T-helper 1 cell treated with Interleukin-12 subunit alpha and Interleukin-12 subunit beta and Interleukin-4 antibody, amounts not matched to agents 30 ng/mL and 1 ng/mL, for 36 hours (primary cell): ENCODE data around the gene BLID. TPM values are rescaled to one million over a fixed set of nuclear protein-coding genes. Genes with fewer than 3 reads are reported as not detected.

ENCODE experiments used
- intact Hi-C: fragments of 100-400 bp; cut with micrococcal nuclease; formaldehyde crosslinking; loops from one replicate; pipeline ENCODE4 v1.15.1; 2024
- total RNA-seq: library from RNA; stranded (reverse); gene quantifications from 2 replicates; pipeline ENCODE4 v1.2.3, GENCODE V29; 2022

BLID gene, protein sequence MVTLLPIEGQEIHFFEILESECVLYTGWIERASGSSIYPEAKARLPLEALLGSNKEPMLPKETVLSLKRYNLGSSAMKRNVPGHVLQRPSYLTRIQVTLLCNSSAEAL
- not detected in 2 replicates for total RNA-seq

DNA sequence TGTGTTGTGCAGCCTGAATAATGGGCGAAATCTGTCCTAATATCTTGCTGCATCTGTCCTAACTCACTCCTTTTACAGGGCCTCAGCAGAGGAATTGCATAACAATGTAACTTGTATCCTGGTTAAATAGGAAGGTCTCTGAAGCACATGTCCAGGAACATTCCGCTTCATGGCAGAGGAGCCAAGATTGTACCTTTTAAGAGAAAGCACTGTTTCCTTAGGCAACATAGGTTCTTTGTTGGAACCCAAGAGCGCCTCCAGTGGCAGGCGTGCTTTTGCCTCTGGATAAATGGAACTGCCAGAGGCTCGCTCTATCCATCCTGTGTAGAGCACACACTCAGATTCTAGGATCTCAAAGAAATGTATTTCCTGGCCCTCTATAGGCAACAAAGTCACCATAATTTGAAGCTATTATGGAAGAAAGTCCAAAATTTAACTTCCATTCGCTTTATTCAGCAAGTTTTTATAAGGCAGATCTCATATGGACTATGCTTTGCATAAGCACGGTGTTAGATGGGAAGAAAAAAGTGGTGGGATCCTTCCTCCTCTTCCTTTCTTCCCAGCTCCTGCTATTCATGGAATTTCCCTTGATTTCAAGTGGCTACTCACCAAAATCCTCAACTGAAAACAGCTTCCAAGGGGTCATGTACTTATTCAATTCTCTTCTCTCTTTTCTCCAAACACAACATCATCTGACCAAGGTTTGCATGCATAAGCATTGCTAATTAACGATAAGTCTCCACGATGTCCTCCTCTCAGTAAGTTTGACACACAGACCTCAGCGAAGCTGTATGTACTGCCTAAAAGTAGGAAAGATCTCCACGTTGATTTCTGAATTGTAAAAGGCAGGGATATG is at the start of gene BLID:
Gene BLID, minus strand, starts transcription at position 692 of the 856 bp plus-strand sequence. Its CDS starts 293 bp downstream, at position 399.
- intact Hi-C loops, result no loop called here

- intact Hi-C loops, result no loop called here
Observed at GRCh38 chr11:122163053-122163819, 47.2 kb upstream of the BLID start.

- intact Hi-C loops, result no loop called here
Observed at GRCh38 chr11:122162095-122162494, 46.1 kb upstream of the BLID start.

DNA sequence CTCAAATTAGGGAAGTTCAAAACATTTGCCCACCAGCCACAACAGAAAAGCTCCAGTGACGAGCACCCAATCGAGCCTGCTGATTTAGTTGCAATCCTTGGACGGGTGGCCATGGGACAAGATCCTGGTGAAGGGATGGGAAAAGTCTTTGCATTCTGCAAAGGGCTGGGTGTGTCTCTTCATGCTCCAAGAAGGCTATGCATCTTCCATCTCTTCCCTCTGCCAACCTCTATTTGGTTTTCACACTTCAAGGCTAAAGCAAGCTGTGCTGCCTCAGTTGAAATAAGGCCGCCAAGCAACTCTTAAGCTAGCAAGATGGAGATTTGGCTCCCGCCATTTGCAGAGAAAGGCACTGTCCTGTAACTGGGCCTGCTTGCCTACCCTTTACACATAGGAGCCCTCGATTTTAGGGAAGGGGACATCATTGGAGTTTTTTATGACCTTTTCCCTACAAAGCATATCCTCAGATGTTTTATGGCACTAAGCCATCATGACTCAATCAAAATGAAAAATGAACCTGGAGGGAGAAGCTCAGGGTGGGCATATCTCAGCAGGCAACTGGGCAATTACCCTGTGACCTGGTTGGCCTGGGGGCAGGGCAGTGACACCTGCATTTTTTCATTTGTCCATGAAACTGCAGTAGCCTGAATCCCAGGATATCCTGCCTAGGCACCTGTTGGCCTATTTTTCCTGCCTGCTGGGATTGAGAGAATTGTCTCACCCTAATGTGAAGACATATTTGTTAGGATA is 45.0 kb upstream of the BLID start:
- intact Hi-C loops, result no loop called here

DNA sequence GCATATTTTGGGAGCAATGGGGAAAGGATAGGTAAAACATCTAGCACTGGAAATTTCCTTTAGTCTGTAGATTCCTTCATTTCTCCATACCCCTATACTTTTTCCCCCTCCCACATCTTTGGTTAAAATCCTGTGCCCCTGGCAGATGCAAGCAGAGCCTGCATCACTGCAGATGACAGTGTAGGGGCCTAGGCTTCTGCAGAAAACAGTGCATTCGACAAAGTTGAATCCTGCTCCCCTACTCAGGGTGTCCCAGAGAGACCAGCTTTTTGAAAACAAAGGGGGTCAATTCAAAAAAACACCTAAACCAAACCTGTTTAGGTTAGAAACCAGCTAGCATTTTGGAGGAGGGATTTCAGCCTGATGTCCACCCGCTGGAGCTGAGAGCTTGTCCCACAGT is 43.8 kb upstream of the BLID start:
- intact Hi-C loops, result no loop called here

DNA sequence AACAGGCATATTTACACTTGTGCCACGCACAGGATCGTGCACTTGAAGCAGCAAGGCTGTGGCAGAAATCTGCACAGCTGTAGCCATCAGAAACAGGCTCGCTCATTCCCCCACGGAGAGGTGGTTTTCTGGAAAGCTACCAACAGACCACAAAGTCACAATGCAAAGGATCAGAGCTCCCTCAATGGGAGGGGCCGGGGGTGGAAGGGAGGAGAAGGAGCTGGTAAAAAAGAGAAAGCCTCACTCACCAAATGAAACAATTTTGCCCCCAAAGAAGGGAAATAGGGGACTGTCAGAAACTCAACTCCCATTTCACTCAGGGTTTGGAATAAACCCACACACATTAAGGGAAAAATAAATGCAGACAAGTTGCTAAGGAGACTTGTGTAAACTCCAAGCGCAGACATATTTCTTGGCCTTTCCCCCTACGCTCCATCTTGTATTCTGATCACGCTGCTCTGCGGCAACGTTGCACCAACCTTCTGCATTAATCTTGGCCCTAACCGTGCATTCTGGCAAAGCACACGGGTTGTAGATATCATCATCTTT is 43.2 kb upstream of the BLID start:
- intact Hi-C loops, result no loop called here

- intact Hi-C loops, result no loop called here
Observed at GRCh38 chr11:122158171-122158570, 42.2 kb upstream of the BLID start.

GRCh38 chr11:122157653-122158161 is 41.7 kb upstream of the BLID start:
- intact Hi-C loops, result no loop called here

DNA sequence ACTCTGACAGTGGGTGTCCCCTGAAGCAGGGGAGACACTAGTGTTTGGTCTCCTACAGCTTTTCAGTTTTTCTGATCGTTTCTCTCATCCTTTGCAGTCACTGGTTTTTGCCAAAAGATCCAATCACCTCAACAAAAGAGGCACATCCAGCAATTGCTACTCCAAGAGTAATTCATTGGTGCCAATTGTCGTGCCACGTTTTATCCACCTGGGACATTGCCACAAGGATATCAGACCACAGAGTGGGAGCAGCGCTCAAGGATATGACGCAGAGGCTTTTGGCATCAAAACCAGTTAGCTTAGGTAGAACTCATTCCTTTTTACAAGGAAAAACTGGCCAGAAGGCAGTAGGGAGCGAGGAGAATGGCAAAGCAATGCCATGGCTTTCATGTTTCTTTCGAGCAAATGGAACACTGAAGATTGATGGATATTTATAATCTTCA is 40.9 kb upstream of the BLID start:
- intact Hi-C loops, result no loop called here

GRCh38 chr11:122155765-122156527 is 39.9 kb upstream of the BLID start:
- intact Hi-C loops, result no loop called here

GRCh38 chr11:122154994-122155393 is 39.0 kb upstream of the BLID start:
- intact Hi-C loops, result no loop called here

- intact Hi-C loops, result no loop called here
Observed at GRCh38 chr11:122154227-122154626, 38.2 kb upstream of the BLID start.

DNA sequence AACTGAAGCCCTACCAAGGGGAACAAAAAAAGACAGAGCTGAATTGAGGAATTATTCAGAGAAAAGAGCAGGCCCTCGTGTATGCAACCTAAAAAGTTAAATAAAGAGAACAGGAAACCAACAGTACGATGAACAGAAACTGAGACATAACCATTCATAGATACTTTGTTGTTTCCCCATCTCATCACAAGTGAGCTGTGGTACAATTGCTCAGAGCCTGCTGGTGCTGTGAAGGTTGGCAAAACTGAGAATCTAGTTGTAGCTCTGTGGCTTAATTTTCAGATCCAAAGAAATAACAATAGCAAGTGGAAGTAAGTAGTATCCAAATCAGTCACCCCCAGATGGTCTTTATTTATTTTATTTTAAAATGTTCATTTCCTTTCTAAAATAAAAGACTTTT is 37.7 kb upstream of the BLID start:
- intact Hi-C loops, result no loop called here

- intact Hi-C loops, result no loop called here
Observed at GRCh38 chr11:122150216-122151124, 34.5 kb upstream of the BLID start.

- intact Hi-C loops, result no loop called here
Observed at GRCh38 chr11:122149202-122149601, 33.2 kb upstream of the BLID start.

GRCh38 chr11:122146475-122146874 is 30.5 kb upstream of the BLID start:
- intact Hi-C loops, result no loop called here

GRCh38 chr11:122145715-122146274 is 29.8 kb upstream of the BLID start:
- intact Hi-C loops, result no loop called here

GRCh38 chr11:122144752-122145151 is 28.7 kb upstream of the BLID start:
- intact Hi-C loops, result no loop called here

DNA sequence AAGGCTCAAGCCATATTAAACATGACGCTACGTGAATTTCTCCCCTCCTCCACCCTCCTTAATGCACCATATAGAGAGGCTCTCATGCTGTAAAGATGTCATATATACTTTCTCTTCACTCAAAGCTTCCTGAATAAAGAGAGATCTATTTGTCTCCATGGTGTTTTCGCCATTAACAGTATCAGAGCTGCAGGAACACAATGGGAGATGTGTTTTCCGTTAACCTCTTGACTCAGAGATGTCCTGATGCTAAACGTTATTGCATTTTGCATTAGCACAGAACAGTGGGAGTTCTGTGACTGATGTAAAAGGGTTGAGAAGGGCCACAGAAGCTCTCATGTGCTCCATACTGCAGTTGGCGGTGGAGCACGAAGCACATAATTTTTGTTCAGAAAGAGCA is 25.7 kb upstream of the BLID start:
- intact Hi-C loops, result no loop called here
